Loucy (cell line): Measurements from ENCODE around the gene BLACAT1.

ENCODE experiments used
- EZH2phosphoT487 ChIP-seq: fragments of 200-600 bp; IDR thresholded peaks from 2 replicates; pipeline ENCODE4 v1.6.1; 2018; ENCODE audit warnings: antibody characterized with exemption, mild to moderate bottlenecking, moderate library complexity, borderline replicate concordance
- TF ChIP-seq, protein P1 (sequence below): fragments of 200-600 bp; sonication (generic); conservative IDR thresholded peaks from 2 replicates; pipeline ENCODE4 v1.5.1; 2014; ENCODE audit warnings: mild to moderate bottlenecking, antibody characterized with exemption, low read length

DNA sequence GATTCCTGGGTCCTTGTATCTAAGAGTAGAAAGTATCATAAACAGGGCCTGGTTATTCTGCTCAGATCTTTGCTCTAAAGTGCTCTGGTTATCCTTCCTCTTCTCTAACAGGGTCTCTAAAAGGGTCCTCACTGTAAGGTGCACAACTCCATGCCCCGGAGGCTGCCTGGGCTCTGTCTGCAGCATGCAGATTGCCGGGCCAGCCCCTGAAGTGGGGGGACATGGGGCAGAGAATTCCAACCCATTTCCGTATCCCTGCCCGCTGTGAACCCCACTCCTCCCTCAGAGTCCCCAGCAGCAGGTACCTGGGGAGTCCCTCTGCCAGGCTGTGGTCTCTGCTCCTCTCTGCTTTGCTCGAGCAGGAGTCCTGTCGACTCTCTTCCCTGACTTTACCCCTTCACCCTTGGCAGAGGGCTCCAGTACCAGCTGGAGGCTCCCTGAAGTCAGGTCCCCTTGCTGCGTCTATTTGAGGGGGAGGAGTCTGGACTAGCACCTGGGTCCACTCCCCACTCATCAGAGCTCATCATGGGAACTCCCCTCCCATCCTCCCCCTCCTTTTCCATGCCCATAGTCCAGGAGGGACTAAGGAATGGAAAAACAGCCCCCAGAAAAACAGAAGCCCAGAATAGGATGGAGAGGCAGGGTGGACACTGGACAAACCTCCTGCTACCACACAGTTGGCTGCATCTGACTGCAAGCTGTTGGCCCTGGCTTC is 12.1 kb downstream of the BLACAT1 start:
- TF ChIP-seq EZH2phosphoT487 = no peak
- TF ChIP-seq, protein P1, sequence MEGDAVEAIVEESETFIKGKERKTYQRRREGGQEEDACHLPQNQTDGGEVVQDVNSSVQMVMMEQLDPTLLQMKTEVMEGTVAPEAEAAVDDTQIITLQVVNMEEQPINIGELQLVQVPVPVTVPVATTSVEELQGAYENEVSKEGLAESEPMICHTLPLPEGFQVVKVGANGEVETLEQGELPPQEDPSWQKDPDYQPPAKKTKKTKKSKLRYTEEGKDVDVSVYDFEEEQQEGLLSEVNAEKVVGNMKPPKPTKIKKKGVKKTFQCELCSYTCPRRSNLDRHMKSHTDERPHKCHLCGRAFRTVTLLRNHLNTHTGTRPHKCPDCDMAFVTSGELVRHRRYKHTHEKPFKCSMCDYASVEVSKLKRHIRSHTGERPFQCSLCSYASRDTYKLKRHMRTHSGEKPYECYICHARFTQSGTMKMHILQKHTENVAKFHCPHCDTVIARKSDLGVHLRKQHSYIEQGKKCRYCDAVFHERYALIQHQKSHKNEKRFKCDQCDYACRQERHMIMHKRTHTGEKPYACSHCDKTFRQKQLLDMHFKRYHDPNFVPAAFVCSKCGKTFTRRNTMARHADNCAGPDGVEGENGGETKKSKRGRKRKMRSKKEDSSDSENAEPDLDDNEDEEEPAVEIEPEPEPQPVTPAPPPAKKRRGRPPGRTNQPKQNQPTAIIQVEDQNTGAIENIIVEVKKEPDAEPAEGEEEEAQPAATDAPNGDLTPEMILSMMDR = no peak
